CD14-positive monocyte (primary cell): ENCODE data around the gene KCTD20. TPM values are rescaled to one million over a fixed set of nuclear protein-coding genes. Genes with fewer than 3 reads are reported as not detected.
"Not testable (repeated sequence)": the region's sequence is repeated elsewhere in the genome, so short reads cannot be mapped to it uniquely, and the experiment has no call there.

ENCODE experiments used
- DNase-seq, 3 donors: peaks; one replicate each; pipeline ENCODE4 v3.0.0-alpha.2; 2011 to 2022
- H2AFZ ChIP-seq: 2 replicates; pipeline ENCODE4 v1.6.0; 2012; ENCODE audit warnings: mild to moderate bottlenecking, low read depth, low read length, inconsistent platforms; ENCODE audit not compliant: insufficient read depth, poor library complexity, severe bottlenecking
- H3K27ac ChIP-seq, 2 donors: 1 replicate in 1 of 2; 2 replicates in 1 of 2; pipeline ENCODE4 v1.5.1; 2012 to 2013; ENCODE audit warnings: low read length in 2 of 2, control low read depth in 1 of 2, inconsistent platforms in 1 of 2, low read depth in 1 of 2, mild to moderate bottlenecking in 1 of 2
- H3K27me3 ChIP-seq, 2 donors: one replicate each; pipeline versions ENCODE4 v1.6.0 to v1.6.1; 2011 to 2013; ENCODE audit warnings: low read length in 2 of 2; ENCODE audit not compliant: control insufficient read depth in 2 of 2, insufficient read depth in 2 of 2
- H3K36me3 ChIP-seq, 2 donors: replicated peaks in 1 of 2; 1 replicate in 1 of 2; 2 replicates in 1 of 2; pipeline versions ENCODE4 v1.5.1 to v1.6.1; 2012 to 2013; ENCODE audit warnings: low read length in 2 of 2, control low read depth in 1 of 2, inconsistent platforms in 1 of 2, mild to moderate bottlenecking in 1 of 2; ENCODE audit not compliant: insufficient read depth in 2 of 2, control insufficient read depth in 1 of 2
- H3K4me1 ChIP-seq, 2 donors: 1 replicate in 1 of 2; 2 replicates in 1 of 2; pipeline versions ENCODE4 v1.5.1 to v1.6.1; 2012 to 2013; ENCODE audit warnings: low read length in 2 of 2, control low read depth in 1 of 2, inconsistent platforms in 1 of 2, mild to moderate bottlenecking in 1 of 2, moderate library complexity in 1 of 2; ENCODE audit not compliant: insufficient read depth in 2 of 2, control insufficient read depth in 1 of 2
- H3K4me2 ChIP-seq: replicated peaks from 2 replicates; pipeline ENCODE3; 2012; ENCODE audit warnings: low read length, moderate library complexity, mild to moderate bottlenecking; ENCODE audit not compliant: poor library complexity, severe bottlenecking; ENCODE audit errors: extremely low read depth
- H3K4me3 ChIP-seq, 3 experiments: fragments of 200-600 bp in 1 of 3; sonication (generic) in 1 of 3; replicated peaks in 1 of 3; 1 replicate in 2 of 3; 2 replicates in 1 of 3; pipeline ENCODE4 v1.5.1; 2011 to 2013; ENCODE audit warnings: low read length in 3 of 3, mild to moderate bottlenecking in 3 of 3, control low read depth in 2 of 3, low read depth in 2 of 3, inconsistent platforms in 1 of 3, moderate library complexity in 1 of 3
- H3K79me2 ChIP-seq: 2 replicates; pipeline ENCODE4 v1.6.0; 2012; ENCODE audit warnings: mild to moderate bottlenecking, control low read depth, inconsistent platforms, low read length, moderate library complexity; ENCODE audit not compliant: insufficient read depth
- H3K9ac ChIP-seq: 2 replicates; pipeline ENCODE4 v1.6.0; 2017; ENCODE audit warnings: low read length, mild to moderate bottlenecking; ENCODE audit not compliant: insufficient read depth, poor library complexity, severe bottlenecking
- H3K9me3 ChIP-seq, 2 donors: replicated peaks in 1 of 2; 1 replicate in 1 of 2; 2 replicates in 1 of 2; pipeline versions ENCODE4 v1.5.1 to v1.6.1; 2012 to 2013; ENCODE audit warnings: low read length in 2 of 2, control low read depth in 1 of 2; ENCODE audit not compliant: control insufficient read depth in 1 of 2, insufficient read depth in 1 of 2
- H4K20me1 ChIP-seq: 2 replicates; pipeline ENCODE4 v1.6.0; 2012; ENCODE audit warnings: mild to moderate bottlenecking, low read length, control low read depth, moderate library complexity; ENCODE audit not compliant: insufficient read depth
- H3K27ac Mint-ChIP-seq, 7 donors: one replicate each; pipeline ENCODE4 v1.8.0; 2020; ENCODE audit warnings: mild to moderate bottlenecking in 7 of 7, mixed read lengths in 7 of 7, moderate library complexity in 6 of 7, inconsistent platforms in 2 of 7
- H3K27me3 Mint-ChIP-seq, 3 donors: one replicate each; pipeline ENCODE4 v1.8.0; 2021 to 2022; ENCODE audit warnings: low read depth in 3 of 3, mild to moderate bottlenecking in 3 of 3, mixed read lengths in 3 of 3, moderate library complexity in 3 of 3, inconsistent platforms in 1 of 3
- H3K36me3 Mint-ChIP-seq, 2 donors: one replicate each; pipeline ENCODE4 v1.8.0; 2020; ENCODE audit warnings: mixed read lengths in 2 of 2, inconsistent platforms in 1 of 2, mild to moderate bottlenecking in 1 of 2
- H3K4me1 Mint-ChIP-seq: one replicate; pipeline ENCODE4 v1.8.0; 2020; ENCODE audit warnings: mild to moderate bottlenecking, mixed read lengths
- H3K4me3 Mint-ChIP-seq, 2 donors: one replicate each; pipeline ENCODE4 v1.8.0; 2020; ENCODE audit warnings: mild to moderate bottlenecking in 2 of 2, mixed read lengths in 2 of 2, moderate library complexity in 1 of 2
- H3K9me3 Mint-ChIP-seq, 7 donors: one replicate each; pipeline ENCODE4 v1.8.0; 2020 to 2022; ENCODE audit warnings: mixed read lengths in 7 of 7, mild to moderate bottlenecking in 6 of 7, moderate library complexity in 6 of 7, inconsistent platforms in 2 of 7
- CTCF ChIP-seq: fragments of 200-600 bp; IDR thresholded peaks from one replicate; pipeline ENCODE4 v1.8.0; 2022; ENCODE audit warnings: antibody characterized with exemption, mild to moderate bottlenecking
- WGBS: methylation state at CpG from one replicate; pipeline ENCODE4 v1.1.5; 2013; ENCODE audit warnings: missing lambda C conversion rate; ENCODE audit not compliant: insufficient coverage; 5-methylcytosine and 5-hydroxymethylcytosine counted together
- intact Hi-C, 2 donors: fragments of 100-400 bp; cut with micrococcal nuclease; formaldehyde crosslinking; loops; one replicate each; pipeline versions ENCODE4 v1.15.0 to v1.15.1; 2023
- polyA plus RNA-seq, 3 donors: library from polyadenylated mRNA; depleted of rRNA in 1 of 3; unstranded in 2 of 3; stranded (reverse) in 1 of 3; fragments of 300-500 nt in 2 of 3; fragments of >200 nt in 1 of 3; fragmentation: Illumina TruSeq in 2 of 3; gene quantifications; 1 replicate in 2 of 3; 2 replicates in 1 of 3; pipeline ENCODE4 v1.2.3, GENCODE V29; 2012 to 2021

Gene KCTD20
- polyA plus RNA-seq, 3 donors = 23.7 to 79.7 (median 73.9) TPM

GRCh38 chr6:36445621-36446020, 2.8 kb downstream of the KCTD20 start:
- peaks cover 51% of the 10 kb centered on the region for H3K4me1 Mint-ChIP-seq
- H3K4me3 Mint-ChIP-seq = no peak overlapping the region
- H3K36me3 ChIP-seq = peaks cover 0 to 26% of the 10 kb centered on the region in 2 donors
- H3K9me3 ChIP-seq = peaks cover 3 to 8% of the 10 kb centered on the region in 2 donors
- H3K27me3 ChIP-seq = no peaks in the 10 kb centered on the region
- H3K4me2 ChIP-seq = no peak overlapping the region
- intact Hi-C loops = loop anchor here (2.0 to 10.0 kb wide), 3 partner anchors 15 to 149 kb away; partner anchors contain the start of genes SRSF3 (in 1 of the 2) and STK38 (in 1 of the 2)
- DNase-seq = no peak
- peaks cover 87% of the 10 kb centered on the region for H3K79me2 ChIP-seq
- peaks cover 46% of the 10 kb centered on the region for H4K20me1 ChIP-seq
- H3K4me3 ChIP-seq = no peak overlapping the region
- H3K9me3 Mint-ChIP-seq = peaks cover 8 to 14% (median 11%) of the 10 kb centered on the region in 7 donors
- H3K27ac ChIP-seq = peak overlapping the region in 1 of 2 donors; percentile 17
- TF ChIP-seq CTCF = no peak
- H3K4me1 ChIP-seq = peaks cover 36 to 39% of the 10 kb centered on the region in 2 donors
- H3K9ac ChIP-seq = no peak overlapping the region
- H3K27ac Mint-ChIP-seq = peak overlapping the region in 6 of 7 donors; percentile 3 to 83 (median 8)
- H3K36me3 Mint-ChIP-seq = peaks cover 20 to 23% of the 10 kb centered on the region in 2 donors
- no peak overlapping the region for H2AFZ ChIP-seq
- no peaks in the 10 kb centered on the region for H3K27me3 Mint-ChIP-seq

- H3K27ac ChIP-seq, H3K9me3 ChIP-seq, DNase-seq, H3K27me3 ChIP-seq, H3K4me3 Mint-ChIP-seq, H3K4me3 ChIP-seq, H3K4me2 ChIP-seq, H3K27me3 Mint-ChIP-seq, H3K9ac ChIP-seq, H2AFZ ChIP-seq: not testable (repeated sequence)
- Mint-ChIP-seq H3K27ac (peak overlapping the region in 2 of 7 donors; percentile 63 to 74), H3K9me3 (peaks cover 8 to 14% (median 11%) of the 10 kb centered on the region in 7 donors), H3K4me1 (peaks cover 28% of the 10 kb centered on the region), H3K36me3 (peaks cover 31 to 51% of the 10 kb centered on the region in 2 donors)
- Histone ChIP-seq H4K20me1 (peaks cover 77% of the 10 kb centered on the region), H3K4me1 (peaks cover 11 to 14% of the 10 kb centered on the region in 2 donors), H3K36me3 (peaks cover 7 to 52% of the 10 kb centered on the region in 2 donors), H3K79me2 (peaks cover 100% of the 10 kb centered on the region)
- WGBS = 98% methylated on average over 6 of the region's 10 CpGs
- intact Hi-C loops = loop anchor here in 1 of 2 donors (10.0 kb wide), 2 partner anchors 96 to 146 kb away; partner anchors contain the start of genes SRSF3 and STK38
Measured at GRCh38 chr6:36449173-36449572, 6.4 kb downstream of the KCTD20 start.

- H3K27me3 ChIP-seq, H3K4me2 ChIP-seq, H3K27ac ChIP-seq, H3K27me3 Mint-ChIP-seq, H3K9me3 ChIP-seq, H3K4me1 ChIP-seq, DNase-seq, H3K9ac ChIP-seq, H2AFZ ChIP-seq, H3K4me3 Mint-ChIP-seq, H3K27ac Mint-ChIP-seq, H3K4me3 ChIP-seq, intact Hi-C loops: not testable (repeated sequence)
- H3K36me3 ChIP-seq = peaks cover 12 to 68% of the 10 kb centered on the region in 2 donors
- WGBS = 100% methylated on average over 2 of the region's 8 CpGs
- H3K36me3 Mint-ChIP-seq = peaks cover 37 to 71% of the 10 kb centered on the region in 2 donors
- peaks cover 100% of the 10 kb centered on the region for H3K79me2 ChIP-seq
- H3K9me3 Mint-ChIP-seq = peaks cover 8 to 14% (median 11%) of the 10 kb centered on the region in 7 donors
- H3K4me1 Mint-ChIP-seq = peaks cover 14% of the 10 kb centered on the region
- H4K20me1 ChIP-seq = peaks cover 85% of the 10 kb centered on the region
Measured at GRCh38 chr6:36452897-36453296, 10.1 kb downstream of the KCTD20 start.
